Pancreas (tissue), 10 donors: Measurements from ENCODE around the gene MLX. TPM values are rescaled to one million over a fixed set of nuclear protein-coding genes. Genes with fewer than 3 reads are reported as not detected.

ENCODE experiments used
- ATAC-seq, 4 donors: fragments of 200-7000 bp; cut with Tn5 transposase; one replicate each; pipeline versions ENCODE4 v1.8.0 to v1.9.1; 2020; ENCODE audit warnings: mild to moderate bottlenecking in 4 of 4, moderate library complexity in 4 of 4
- DNase-seq, 6 donors: peaks; one replicate each; pipeline ENCODE4 v3.0.0-alpha.2; 2020
- FAIRE-seq: peaks from 2 replicates; lab custom pipeline; 2012; peaks lifted over from hg19 to GRCh38; lab: Jason Lieb, UNC
- H3K27ac ChIP-seq, 4 donors: fragments of 200-600 bp; sonication (generic); 1 replicate in 3 of 4; 2 replicates in 1 of 4; pipeline versions ENCODE4 v1.5.0 to v1.8.0; 2020
- H3K27me3 ChIP-seq, 4 donors: fragments of 200-600 bp; one replicate each; pipeline ENCODE4 v1.8.0; 2021
- H3K36me3 ChIP-seq, 3 donors: fragments of 200-600 bp; sonication (generic) in 1 of 3; one replicate each; pipeline versions ENCODE4 v1.5.0 to v1.8.0; 2020 to 2021
- H3K4me1 ChIP-seq, 3 donors: fragments of 200-600 bp; one replicate each; pipeline ENCODE4 v1.8.0; 2021
- H3K4me3 ChIP-seq, 4 donors: fragments of 200-600 bp; sonication (generic) in 2 of 4; one replicate each; pipeline versions ENCODE4 v1.5.0 to v1.8.0; 2020 to 2021
- H3K9me3 ChIP-seq, 4 donors: fragments of 200-600 bp; one replicate each; pipeline ENCODE4 v1.8.0; 2021
- WGBS, 2 donors: extraction: QIAGEN DNeasy Blood & Tissue Kit; methylation state at CpG; one replicate each; pipeline ENCODE4 v1.1.7; 2013; 5-methylcytosine and 5-hydroxymethylcytosine counted together
- intact Hi-C, 3 donors: fragments of 100-400 bp; cut with DNase I; formaldehyde crosslinking; loops; one replicate each; pipeline versions ENCODE4 v1.11.1 to v1.14.2; 2022
- polyA plus RNA-seq, 2 donors: library from polyadenylated mRNA; stranded (reverse); fragments of 200-250 nt; gene quantifications; one replicate each; pipeline ENCODE4 v1.2.3, GENCODE V29; 2013
- total RNA-seq, 6 donors: library from RNA; stranded (reverse); fragmentation: NEBNext Ultra II Directional in 4 of 6; extraction: Animal tissue kit (Norgen Biotek cat#: 25700) in 4 of 6; gene quantifications; one replicate each; pipeline versions ENCODE4 v1.2.1 to v1.2.4, GENCODE V29; 2021 to 2023
- TF ChIP-seq, protein P1 (sequence below), 4 donors: fragments of 200-600 bp; sonication (generic) in 3 of 4; IDR thresholded peaks; one replicate each; pipeline versions ENCODE4 v1.5.0 to v1.8.0; 2021; ENCODE audit warnings: antibody characterized with exemption in 4 of 4
- donor health status: healthy with polysubstance abuse.
- donor health status: DM: no; HTN: no; CAD: no; lungs with moderate emphysema.
- donor health status: DM: no; HTN: no; CAD: no.
- donor health status: control.
- donor health status: control.
- donor health status: Bipolar disorder and iron deficiency.
- donor health status: DM: yes; HTN: yes; CAD: no.
- donor health status: DM: no; HTN: no; CAD: no.
- donor health status: DM: no; HTN: no; CAD: no.
- donor health status: DM: yes; HTN: yes; CAD: no.

The MLX gene
- total and polyA plus RNA-seq, 8 donors, result 18.6 to 44.5 (median 25.2) TPM

DNA sequence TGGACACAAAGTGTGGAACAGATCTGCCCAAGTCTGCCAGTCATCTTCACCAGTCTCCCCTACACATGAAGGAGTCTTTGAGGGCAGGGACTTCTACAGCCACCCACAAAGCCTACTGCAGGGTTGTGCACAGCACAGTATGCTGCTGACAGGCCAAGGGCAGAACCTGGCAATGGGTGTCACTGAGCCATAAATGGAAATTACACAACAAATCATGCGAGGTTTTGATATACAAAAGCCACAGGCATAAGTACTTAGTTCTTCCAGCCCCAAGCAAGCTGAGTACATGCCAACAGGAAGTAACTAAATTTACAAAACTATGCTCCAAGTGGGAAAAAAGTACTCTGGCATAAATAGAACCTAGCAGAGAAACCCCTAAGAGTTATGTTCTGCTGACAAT is 18.5 kb downstream of the MLX start:
- H3K9me3 ChIP-seq, result no peaks in the 10 kb centered on the region
- FAIRE-seq (no peak), ATAC-seq (peak; percentile 31 to 80 (median 66)), DNase-seq (no peak)
- peaks cover 0 to 5% (median 0%) of the 10 kb centered on the region in 3 donors for H3K4me1 ChIP-seq
- peak overlapping the region in 2 of 4 donors; percentile 27 to 42 for H3K27ac ChIP-seq
- intact Hi-C loops, result no loop called here
- H3K36me3 ChIP-seq, result peaks cover 0 to 87% (median 34%) of the 10 kb centered on the region in 3 donors
- 13 to 21% methylated on average over 1 of the region's 1 CpG for WGBS, 2 donors
- H3K4me3 ChIP-seq, result no peak overlapping the region
- no peaks in the 10 kb centered on the region for H3K27me3 ChIP-seq
- TF ChIP-seq, protein P1, sequence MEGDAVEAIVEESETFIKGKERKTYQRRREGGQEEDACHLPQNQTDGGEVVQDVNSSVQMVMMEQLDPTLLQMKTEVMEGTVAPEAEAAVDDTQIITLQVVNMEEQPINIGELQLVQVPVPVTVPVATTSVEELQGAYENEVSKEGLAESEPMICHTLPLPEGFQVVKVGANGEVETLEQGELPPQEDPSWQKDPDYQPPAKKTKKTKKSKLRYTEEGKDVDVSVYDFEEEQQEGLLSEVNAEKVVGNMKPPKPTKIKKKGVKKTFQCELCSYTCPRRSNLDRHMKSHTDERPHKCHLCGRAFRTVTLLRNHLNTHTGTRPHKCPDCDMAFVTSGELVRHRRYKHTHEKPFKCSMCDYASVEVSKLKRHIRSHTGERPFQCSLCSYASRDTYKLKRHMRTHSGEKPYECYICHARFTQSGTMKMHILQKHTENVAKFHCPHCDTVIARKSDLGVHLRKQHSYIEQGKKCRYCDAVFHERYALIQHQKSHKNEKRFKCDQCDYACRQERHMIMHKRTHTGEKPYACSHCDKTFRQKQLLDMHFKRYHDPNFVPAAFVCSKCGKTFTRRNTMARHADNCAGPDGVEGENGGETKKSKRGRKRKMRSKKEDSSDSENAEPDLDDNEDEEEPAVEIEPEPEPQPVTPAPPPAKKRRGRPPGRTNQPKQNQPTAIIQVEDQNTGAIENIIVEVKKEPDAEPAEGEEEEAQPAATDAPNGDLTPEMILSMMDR (IDR thresholded peaks at IDR 0.05), result no peak

DNA sequence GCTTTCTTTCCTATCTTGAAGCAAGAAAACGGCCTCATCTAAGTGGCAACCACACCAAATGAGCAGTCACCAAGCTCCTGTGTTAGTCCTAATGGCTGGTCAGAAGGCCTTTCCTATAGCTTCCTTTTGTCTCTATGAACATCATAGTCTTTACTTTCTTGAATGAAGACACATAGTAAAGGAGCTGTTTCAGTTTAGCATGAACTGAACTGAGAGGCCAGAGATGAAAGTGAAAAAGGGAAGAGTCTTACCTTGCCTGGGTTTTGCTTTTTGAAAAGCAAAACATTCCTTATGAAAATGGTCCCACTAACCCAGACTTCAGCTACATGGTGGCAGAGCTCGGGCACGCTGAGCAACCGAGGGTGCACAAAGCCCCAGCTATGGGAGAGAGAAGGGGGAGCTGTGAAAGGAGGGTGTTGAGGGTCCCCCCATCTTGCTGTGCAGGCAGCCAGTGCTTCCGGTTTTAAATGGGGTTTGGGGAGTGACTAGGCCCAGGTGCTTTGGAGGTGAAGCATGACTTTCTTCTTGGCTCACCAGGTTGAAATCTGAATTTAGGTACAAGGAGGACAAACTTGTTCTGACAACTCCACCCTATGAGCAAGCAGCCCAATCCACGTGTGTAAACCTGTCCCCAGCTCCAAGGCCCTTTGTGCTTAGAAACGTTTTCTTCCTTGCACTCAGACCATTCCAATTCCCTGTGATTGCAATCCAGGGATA is 19.8 kb downstream of the MLX start:
- TF ChIP-seq, protein P1 (IDR thresholded peaks at IDR 0.05), result no peak
- Histone ChIP-seq H3K4me3 (no peak overlapping the region), H3K27ac (peak overlapping the region in 1 of 4 donors; percentile 42), H3K36me3 (peaks cover 0 to 92% (median 32%) of the 10 kb centered on the region in 3 donors), H3K4me1 (peaks cover 0 to 5% (median 0%) of the 10 kb centered on the region in 3 donors), H3K9me3 (no peaks in the 10 kb centered on the region), H3K27me3 (no peaks in the 10 kb centered on the region)
- FAIRE-seq, result no peak
- intact Hi-C loops, result no loop called here
- ATAC-seq, result no peak
- DNase-seq, result no peak
- 77 to 80% methylated on average over 7 of the region's 7 CpGs for WGBS, 2 donors

DNA sequence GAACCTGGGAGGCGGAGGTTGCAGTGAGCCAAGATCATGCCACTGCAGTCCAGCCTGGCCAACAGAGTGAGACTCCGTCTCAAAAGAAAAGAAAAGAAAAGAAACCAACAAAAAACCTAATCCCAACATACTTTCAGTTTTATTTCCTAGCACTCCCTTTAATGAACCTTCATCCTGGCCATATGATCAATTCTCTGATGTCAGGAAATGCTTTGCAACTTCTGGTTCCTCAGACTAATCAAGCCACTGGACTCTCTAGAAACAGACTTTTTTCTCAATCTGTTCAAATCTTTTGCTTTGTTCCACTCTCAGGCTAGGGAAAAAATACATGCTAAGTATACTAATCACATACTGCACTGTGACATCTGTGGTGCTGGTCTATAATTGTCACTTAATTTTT is 24.0 kb downstream of the MLX start:
- Histone ChIP-seq H3K9me3 (no peaks in the 10 kb centered on the region), H3K27me3 (no peaks in the 10 kb centered on the region), H3K36me3 (peaks cover 0 to 52% (median 13%) of the 10 kb centered on the region in 3 donors), H3K4me1 (no peaks in the 10 kb centered on the region), H3K27ac (no peak overlapping the region), H3K4me3 (no peak overlapping the region)
- 97 to 100% methylated on average over 2 of the region's 2 CpGs for WGBS, 2 donors
- intact Hi-C loops, result no loop called here
- ATAC-seq, result no peak
- DNase-seq, result no peak
- FAIRE-seq, result no peak
- TF ChIP-seq, protein P1 (IDR thresholded peaks at IDR 0.05), result no peak

DNA sequence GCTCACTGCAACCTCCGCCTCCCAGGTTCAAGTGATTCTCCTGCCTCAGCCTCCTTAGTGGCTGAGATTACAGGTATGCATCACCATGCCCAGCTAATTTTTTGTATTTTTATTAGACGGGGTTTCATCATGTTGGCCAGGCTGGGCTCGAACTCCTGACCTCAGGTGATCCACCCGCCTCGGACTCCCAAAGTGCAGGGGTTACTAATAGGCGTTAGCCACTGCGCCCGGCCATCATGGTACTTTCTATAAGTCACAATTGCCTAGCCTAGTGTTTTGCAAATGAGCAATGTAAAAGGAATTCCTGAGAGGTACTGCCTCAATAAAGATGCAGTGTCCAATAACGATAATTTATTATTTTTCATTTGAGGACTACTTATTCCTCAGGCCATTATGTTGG is 24.5 kb downstream of the MLX start:
- FAIRE-seq, result no peak

More for the DNA sequence above, 24.5 kb downstream of the MLX start:
- no peak for ATAC-seq
- intact Hi-C loops, result no loop called here
- Histone ChIP-seq H3K27ac (no peak overlapping the region), H3K36me3 (peaks cover 0 to 50% (median 11%) of the 10 kb centered on the region in 3 donors), H3K4me3 (no peak overlapping the region), H3K27me3 (no peaks in the 10 kb centered on the region), H3K4me1 (no peaks in the 10 kb centered on the region), H3K9me3 (no peaks in the 10 kb centered on the region)
- no peak for DNase-seq
- 93% methylated on average over 9 of the region's 9 CpGs for WGBS, 2 donors
- TF ChIP-seq, protein P1 (IDR thresholded peaks at IDR 0.05), result no peak
